Fibroblast of villous mesenchyme (primary cell): ENCODE results near the gene UNC93A. TPM values are rescaled to one million over a fixed set of nuclear protein-coding genes. Genes with fewer than 3 reads are reported as not detected.
"Not testable (repeated sequence)": the region's sequence is repeated elsewhere in the genome, so short reads cannot be mapped to it uniquely, and the experiment has no call there.

ENCODE experiments used
- DNase-seq: peaks from one replicate; pipeline ENCODE4 v3.0.0-alpha.2; 2010; ENCODE audit warnings: low read depth
- H3K4me3 ChIP-seq: 2 replicates; pipeline ENCODE4 v1.5.1; 2011; ENCODE audit warnings: low read depth, mild to moderate bottlenecking, low read length
- total RNA-seq: library from RNA; depleted of rRNA; stranded (reverse); fragments of >200 nt; gene quantifications from 2 replicates; pipeline ENCODE4 v1.2.3, GENCODE V29; 2012
- TF ChIP-seq, protein P1 (sequence below): IDR thresholded peaks from 2 replicates; pipeline ENCODE4 v1.5.1; 2012; ENCODE audit warnings: low read depth, mild to moderate bottlenecking, low read length; ENCODE audit not compliant: insufficient read depth

The UNC93A gene
- total RNA-seq, 1 donor = not detected

DNA sequence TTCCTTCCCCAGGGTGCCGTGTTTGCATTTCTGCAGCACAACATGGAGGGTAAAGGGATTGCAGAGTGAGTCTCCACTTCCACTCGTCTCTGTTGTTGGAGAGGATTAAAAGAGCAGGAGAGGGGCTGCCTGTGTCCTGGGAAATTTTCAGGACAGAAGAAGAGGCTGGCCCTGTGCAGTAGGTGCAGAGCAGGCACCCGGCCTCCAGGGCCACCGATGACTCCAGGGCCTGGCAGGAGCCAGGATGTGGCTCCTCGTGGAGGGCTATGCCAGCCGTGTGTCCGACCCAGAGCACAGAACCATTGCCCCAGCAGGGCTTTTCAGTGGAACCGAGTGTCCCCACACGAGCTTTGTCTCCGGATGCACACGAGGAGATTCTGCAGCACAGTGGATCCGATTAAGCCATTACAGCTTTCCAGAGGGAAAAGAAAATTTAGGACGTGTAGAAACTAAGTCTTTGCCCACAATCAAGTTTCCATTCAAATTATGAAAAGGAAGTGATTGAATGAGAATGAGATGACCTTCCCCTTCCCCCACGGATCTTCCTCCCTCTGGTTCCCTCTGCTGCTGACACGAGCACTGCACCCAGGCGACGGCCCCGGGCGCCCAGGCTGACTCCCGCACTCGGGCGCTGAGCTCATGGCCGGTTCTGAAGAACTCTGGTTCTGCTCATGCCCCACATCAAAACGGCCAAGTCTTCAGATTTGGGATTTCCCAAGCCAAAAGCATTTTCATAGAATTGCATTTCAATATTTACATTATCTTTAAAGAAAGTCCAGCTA is 43.1 kb upstream of the UNC93A start:
- TF ChIP-seq, protein P1, sequence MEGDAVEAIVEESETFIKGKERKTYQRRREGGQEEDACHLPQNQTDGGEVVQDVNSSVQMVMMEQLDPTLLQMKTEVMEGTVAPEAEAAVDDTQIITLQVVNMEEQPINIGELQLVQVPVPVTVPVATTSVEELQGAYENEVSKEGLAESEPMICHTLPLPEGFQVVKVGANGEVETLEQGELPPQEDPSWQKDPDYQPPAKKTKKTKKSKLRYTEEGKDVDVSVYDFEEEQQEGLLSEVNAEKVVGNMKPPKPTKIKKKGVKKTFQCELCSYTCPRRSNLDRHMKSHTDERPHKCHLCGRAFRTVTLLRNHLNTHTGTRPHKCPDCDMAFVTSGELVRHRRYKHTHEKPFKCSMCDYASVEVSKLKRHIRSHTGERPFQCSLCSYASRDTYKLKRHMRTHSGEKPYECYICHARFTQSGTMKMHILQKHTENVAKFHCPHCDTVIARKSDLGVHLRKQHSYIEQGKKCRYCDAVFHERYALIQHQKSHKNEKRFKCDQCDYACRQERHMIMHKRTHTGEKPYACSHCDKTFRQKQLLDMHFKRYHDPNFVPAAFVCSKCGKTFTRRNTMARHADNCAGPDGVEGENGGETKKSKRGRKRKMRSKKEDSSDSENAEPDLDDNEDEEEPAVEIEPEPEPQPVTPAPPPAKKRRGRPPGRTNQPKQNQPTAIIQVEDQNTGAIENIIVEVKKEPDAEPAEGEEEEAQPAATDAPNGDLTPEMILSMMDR = no peak
- no peak for DNase-seq
- no peak overlapping the region for H3K4me3 ChIP-seq

DNA sequence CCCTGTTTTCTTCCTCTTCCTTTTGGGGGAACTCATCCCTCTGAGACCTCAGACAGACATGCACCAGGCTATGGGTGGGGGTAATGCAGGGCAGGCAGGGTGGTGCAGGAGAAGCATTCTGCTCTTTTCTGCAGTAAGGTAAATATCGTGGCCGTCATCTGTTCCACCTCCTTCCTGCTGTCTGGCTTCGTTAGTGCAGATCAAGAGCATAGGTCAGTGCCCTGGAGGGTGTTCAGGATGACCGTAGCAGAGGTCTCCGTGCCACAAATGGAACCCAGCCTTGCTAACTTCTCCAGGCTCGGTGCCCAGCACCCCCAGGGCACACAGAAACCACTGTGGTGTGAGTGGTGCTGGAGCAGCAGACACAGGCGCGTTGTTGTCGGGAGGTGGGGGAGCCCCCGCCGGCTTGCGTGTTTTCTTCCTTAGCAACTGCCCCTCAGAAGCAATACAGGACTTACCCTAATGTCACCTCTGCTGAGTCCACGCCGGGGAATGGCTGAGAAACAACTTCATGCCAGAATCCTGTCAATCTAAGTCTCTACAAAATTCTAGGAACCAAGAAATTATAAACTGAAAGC is 42.1 kb upstream of the UNC93A start:
- H3K4me3 ChIP-seq, DNase-seq: not testable (repeated sequence)

DNA sequence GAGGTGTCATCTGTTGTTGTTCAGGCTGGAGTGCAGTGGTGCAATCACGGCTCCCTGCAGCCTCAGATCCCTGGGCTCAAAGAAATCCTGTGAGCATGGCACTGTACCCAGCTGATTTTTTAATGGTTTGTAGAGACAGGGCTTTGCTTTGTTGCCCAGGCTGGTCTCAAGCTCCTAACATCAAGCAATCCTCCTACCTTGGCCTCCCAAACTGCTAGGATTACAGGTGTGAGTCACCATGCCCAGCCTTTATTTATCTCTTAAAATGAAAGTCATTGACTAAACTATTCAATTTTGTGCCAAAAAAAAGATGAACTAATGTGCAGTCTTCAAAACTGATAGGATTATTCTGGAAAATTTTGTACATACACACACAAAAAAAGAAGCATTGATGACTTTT is 38.8 kb upstream of the UNC93A start:
- no peak overlapping the region for H3K4me3 ChIP-seq
- TF ChIP-seq, protein P1 = no peak
- DNase-seq = no peak

DNA sequence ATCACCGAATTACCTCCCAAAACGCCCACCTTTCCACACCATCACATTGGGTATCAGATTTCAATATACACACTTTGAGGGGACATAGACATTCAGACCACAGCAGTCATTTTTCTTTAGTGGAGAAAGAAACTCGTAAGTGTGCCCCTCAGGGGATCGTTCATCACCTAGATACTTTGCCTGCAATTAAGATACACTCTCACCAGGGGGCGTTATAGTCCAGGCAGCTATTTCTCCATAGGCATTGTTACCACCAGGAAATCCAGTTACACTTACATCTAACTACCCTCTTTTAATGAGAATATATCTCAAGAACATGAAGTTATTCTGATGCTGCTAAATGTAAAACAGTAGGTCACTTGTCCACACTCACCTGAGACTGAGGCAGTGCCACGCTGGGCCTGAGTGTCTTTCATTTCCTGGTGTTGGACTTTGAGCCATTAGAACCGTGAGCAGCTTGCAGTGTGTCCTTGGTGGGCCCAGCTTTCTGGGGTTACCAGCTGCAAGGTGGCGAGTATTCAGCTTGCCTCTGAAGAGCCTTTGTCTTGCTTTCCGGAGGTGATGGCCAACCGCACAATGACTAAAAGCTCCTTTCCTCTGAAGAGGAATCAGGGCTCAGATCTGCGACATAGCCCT is 35.1 kb upstream of the UNC93A start:
- H3K4me3 ChIP-seq = no peak overlapping the region
- DNase-seq = no peak
- TF ChIP-seq, protein P1 = no peak

DNA sequence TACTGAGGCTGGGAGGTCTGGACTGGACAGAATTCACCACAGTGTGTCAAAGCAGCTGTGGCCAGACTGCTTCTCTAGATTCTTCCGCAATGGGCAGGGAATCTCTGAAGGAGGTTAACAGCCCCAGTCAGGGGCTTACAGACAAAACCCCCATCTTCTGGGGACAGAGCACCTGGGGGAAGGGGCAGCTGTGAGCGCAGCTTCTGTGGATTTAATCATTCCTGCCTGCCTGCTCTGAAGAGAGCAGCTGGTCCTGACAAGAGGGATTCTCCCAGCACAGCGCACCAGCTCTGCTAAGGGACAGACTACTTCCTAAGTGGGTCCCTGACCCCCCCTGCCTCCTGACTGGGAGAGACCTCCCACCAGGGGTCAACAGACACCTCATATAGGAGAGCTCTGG is 32.5 kb upstream of the UNC93A start:
- TF ChIP-seq, protein P1 = no peak
- H3K4me3 ChIP-seq = no peak overlapping the region
- no peak for DNase-seq

DNA sequence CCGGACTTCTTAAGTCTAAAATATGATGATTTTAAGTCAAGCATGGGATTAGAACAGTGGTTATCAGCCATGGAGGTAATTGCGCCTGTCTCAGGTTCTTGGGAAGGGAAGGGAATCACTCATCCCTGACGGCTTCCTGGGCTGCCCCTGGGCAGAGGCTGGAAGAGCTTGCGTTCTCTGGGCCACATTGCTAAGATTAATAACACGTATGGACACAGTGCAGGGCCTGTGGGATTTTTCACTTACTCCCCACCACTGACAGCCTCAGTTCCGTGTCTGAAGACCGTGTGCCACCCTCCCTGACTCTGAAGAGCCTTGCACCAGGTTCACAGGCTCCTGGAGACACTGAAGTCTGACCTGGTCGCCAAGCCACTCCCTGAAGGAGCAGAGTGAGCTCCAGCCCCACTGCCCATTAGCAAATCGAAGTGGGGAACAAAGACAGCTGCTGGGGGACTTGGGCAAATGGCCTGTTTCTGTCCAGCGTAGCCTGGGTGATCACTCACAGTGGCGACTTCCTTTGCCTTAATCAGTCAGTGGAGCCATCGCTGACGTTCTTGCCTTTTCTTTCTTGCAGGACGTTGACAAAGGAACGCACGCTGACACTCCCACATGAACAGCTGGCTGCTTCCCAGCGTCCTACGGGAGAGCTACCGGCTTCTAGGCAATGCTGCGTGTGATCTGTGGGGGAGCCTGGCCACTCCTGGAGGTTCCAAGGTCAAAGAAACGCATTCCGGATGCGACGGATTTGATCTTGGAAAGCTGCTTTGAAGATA is 24.9 kb upstream of the UNC93A start:
- not testable (repeated sequence) for H3K4me3 ChIP-seq, DNase-seq

DNA sequence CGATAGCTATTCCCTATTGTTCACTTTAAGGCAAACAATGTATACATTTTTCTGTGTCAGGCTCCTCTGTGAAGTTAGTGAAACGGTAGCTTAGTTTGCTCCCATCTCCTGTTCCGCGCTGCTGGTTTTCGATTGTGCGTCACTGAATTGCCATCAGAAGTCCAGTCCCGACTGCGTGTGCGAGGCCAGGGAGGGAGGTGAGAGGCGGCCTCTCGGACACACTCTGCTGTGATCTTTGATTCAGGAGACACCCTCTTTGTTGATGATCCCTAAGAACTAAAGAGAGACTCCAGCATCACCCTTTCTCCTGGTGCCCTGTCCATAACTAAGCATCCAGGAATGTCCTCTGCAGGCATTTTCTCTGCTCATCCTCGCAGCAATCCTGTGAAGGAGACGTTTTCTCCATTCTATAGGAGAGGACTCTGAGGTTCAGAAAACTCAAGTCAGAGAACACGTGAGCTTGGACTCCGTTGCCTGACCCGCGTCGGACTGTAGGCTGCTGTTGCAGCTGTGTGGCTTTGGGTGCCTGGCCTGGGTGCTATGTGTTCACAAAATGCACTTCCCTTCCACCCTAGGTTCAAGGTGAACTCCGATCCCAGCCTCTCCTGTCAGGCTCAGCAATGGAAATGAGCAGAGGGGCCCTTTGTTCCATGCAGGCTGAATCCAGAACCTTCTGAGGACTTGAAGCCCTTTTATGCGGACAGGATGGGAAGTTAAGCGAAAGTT is 24.1 kb upstream of the UNC93A start:
- DNase-seq = no peak
- TF ChIP-seq, protein P1 = no peak
- no peak overlapping the region for H3K4me3 ChIP-seq

DNA sequence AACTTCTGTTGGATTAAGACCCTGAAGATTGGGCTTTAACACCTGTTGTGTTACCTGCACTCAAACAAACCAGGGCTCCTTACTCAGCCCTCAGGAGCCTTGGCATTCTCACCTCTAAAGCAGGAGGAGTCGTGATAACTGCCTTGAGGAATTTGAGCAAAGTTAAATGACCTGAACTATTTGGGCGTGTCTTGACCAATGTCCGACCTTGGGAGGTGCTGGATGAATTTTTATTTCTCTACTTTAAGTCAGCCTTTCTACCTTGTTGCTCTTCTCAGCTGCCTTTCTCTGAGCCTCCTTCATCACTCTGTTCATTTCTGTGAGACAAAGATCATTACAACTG is 23.6 kb upstream of the UNC93A start:
- not testable (repeated sequence) for DNase-seq, H3K4me3 ChIP-seq
